ENCODE data around the gene TSPAN11.

GRCh38 chr12:30953951-30954751 lies 27.6 kb downstream of the TSPAN11 start:
- TF ChIP-seq, protein P1, sequence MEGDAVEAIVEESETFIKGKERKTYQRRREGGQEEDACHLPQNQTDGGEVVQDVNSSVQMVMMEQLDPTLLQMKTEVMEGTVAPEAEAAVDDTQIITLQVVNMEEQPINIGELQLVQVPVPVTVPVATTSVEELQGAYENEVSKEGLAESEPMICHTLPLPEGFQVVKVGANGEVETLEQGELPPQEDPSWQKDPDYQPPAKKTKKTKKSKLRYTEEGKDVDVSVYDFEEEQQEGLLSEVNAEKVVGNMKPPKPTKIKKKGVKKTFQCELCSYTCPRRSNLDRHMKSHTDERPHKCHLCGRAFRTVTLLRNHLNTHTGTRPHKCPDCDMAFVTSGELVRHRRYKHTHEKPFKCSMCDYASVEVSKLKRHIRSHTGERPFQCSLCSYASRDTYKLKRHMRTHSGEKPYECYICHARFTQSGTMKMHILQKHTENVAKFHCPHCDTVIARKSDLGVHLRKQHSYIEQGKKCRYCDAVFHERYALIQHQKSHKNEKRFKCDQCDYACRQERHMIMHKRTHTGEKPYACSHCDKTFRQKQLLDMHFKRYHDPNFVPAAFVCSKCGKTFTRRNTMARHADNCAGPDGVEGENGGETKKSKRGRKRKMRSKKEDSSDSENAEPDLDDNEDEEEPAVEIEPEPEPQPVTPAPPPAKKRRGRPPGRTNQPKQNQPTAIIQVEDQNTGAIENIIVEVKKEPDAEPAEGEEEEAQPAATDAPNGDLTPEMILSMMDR (IDR thresholded peaks at IDR 0.05; ENCODE audit: low read depth, low read length, missing input control) = no peak
- TF ChIP-seq RAD21 (IDR thresholded peaks at IDR 0.05) (no peak), RXRA (IDR thresholded peaks at IDR 0.05) (no peak), TAF1 (conservative IDR thresholded peaks at IDR 0.05) (no peak), MAX (IDR thresholded peaks at IDR 0.05) (no peak), HNF4A (conservative IDR thresholded peaks at IDR 0.05) (no peak)
